CD8-positive, alpha-beta memory T cell (primary cell): ENCODE results near the gene SCAP. TPM values are rescaled to one million over a fixed set of nuclear protein-coding genes. Genes with fewer than 3 reads are reported as not detected.

Experiments
- CTCF ChIA-PET: fragments of 350-600 bp; sonication (Branson Sonifier 250); formaldehyde crosslinking; loops from one replicate; lab custom pipeline; 2021; ENCODE audit warnings: antibody characterized with exemption; lab: Charles Lee
- POLR2A ChIA-PET: fragments of 350-600 bp; sonication (Branson Sonifier 250); formaldehyde crosslinking; loops from one replicate; lab custom pipeline; 2021; ENCODE audit warnings: antibody characterized with exemption; lab: Charles Lee
- DNase-seq, 5 donors: peaks; one replicate each; pipeline versions ENCODE4 v3.0.0 to v3.0.0-alpha.2; 2020 to 2022; ENCODE audit warnings: mixed read lengths in 1 of 5
- H3K27ac ChIP-seq: one replicate; pipeline ENCODE4 v1.7.0; 2013; ENCODE audit warnings: low read depth, mild to moderate bottlenecking, low read length, moderate library complexity
- H3K27me3 ChIP-seq: 2 replicates; pipeline ENCODE4 v1.7.0; 2013; ENCODE audit warnings: low read length, mild to moderate bottlenecking; ENCODE audit not compliant: insufficient read depth, poor library complexity, severe bottlenecking
- H3K36me3 ChIP-seq: 2 replicates; pipeline ENCODE4 v1.7.0; 2013; ENCODE audit warnings: mild to moderate bottlenecking, low read length, moderate library complexity; ENCODE audit not compliant: insufficient read depth
- H3K4me1 ChIP-seq: 2 replicates; pipeline ENCODE4 v1.7.0; 2013; ENCODE audit warnings: mild to moderate bottlenecking, low read length, moderate library complexity; ENCODE audit not compliant: insufficient read depth
- H3K4me3 ChIP-seq: 2 replicates; pipeline ENCODE4 v1.7.0; 2013; ENCODE audit warnings: mild to moderate bottlenecking, low read length
- H3K9me3 ChIP-seq: 2 replicates; pipeline ENCODE4 v1.7.0; 2013; ENCODE audit warnings: mild to moderate bottlenecking, low read length
- H3K27ac Mint-ChIP-seq, 8 donors: one replicate each; pipeline ENCODE4 v1.8.0; 2020 to 2021; ENCODE audit warnings: mixed read lengths in 8 of 8, mild to moderate bottlenecking in 6 of 8, inconsistent platforms in 3 of 8, moderate library complexity in 3 of 8
- H3K27me3 Mint-ChIP-seq, 2 donors: one replicate each; pipeline ENCODE4 v1.8.0; 2020 to 2021; ENCODE audit warnings: mixed read lengths in 2 of 2, mild to moderate bottlenecking in 1 of 2, moderate library complexity in 1 of 2
- H3K36me3 Mint-ChIP-seq, 3 donors: one replicate each; pipeline ENCODE4 v1.8.0; 2020 to 2021; ENCODE audit warnings: mixed read lengths in 3 of 3, inconsistent platforms in 1 of 3, mild to moderate bottlenecking in 1 of 3
- H3K4me1 Mint-ChIP-seq, 3 donors: one replicate each; pipeline ENCODE4 v1.8.0; 2020 to 2021; ENCODE audit warnings: mixed read lengths in 3 of 3, inconsistent platforms in 1 of 3, mild to moderate bottlenecking in 1 of 3
- H3K4me3 Mint-ChIP-seq, 7 donors: one replicate each; pipeline ENCODE4 v1.8.0; 2020 to 2021; ENCODE audit warnings: mixed read lengths in 7 of 7, mild to moderate bottlenecking in 6 of 7, moderate library complexity in 4 of 7, inconsistent platforms in 2 of 7
- H3K9me3 Mint-ChIP-seq, 5 donors: one replicate each; pipeline ENCODE4 v1.8.0; 2020 to 2022; ENCODE audit warnings: mixed read lengths in 5 of 5, mild to moderate bottlenecking in 3 of 5, moderate library complexity in 2 of 5, inconsistent platforms in 1 of 5
- polyA plus RNA-seq: library from polyadenylated mRNA; unstranded; fragments of 300-500 nt; fragmentation: Illumina TruSeq; gene quantifications from one replicate; pipeline ENCODE4 v1.2.3, GENCODE V29; 2021
- total RNA-seq, 2 experiments: library from RNA; stranded (reverse); gene quantifications; one replicate each; pipeline ENCODE4 v1.2.3, GENCODE V29; 2021

Gene SCAP
- total and polyA plus RNA-seq, 3 experiments from 2014 or later: 60.3 to 73.4 (median 66.4) TPM

DNA sequence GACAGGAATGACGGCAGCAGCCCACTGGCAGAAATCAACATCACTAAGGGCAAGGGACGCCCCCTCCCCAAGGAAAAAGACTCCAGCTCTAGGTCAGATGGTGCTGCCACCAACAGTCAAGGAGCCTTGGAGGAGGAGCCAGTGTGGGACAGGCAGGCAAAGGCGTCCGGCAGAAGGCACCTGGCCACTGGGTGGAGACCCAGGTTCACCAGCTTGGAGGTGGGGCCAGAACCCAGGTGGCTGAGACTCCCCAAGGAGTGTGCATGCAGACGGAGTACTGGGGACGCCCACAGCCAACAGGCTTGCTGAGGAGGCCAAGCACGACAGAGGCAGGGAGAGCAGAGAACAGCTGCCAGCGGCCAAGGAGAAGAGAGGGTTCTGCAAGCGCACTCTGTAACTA lies 59.7 kb downstream of the SCAP start:
- Histone ChIP-seq H3K4me3 (no peak overlapping the region), H3K27me3 (no peaks in the 10 kb centered on the region), H3K27ac (no peak overlapping the region), H3K4me1 (peaks cover 4% of the 10 kb centered on the region), H3K9me3 (no peaks in the 10 kb centered on the region), H3K36me3 (peaks cover 26% of the 10 kb centered on the region)
- Mint-ChIP-seq H3K27me3 (no peaks in the 10 kb centered on the region), H3K36me3 (peaks cover 0 to 74% (median 2%) of the 10 kb centered on the region in 3 donors), H3K27ac (peak overlapping the region in 1 of 8 donors; percentile 50), H3K4me1 (peaks cover 3 to 4% (median 4%) of the 10 kb centered on the region in 3 donors), H3K9me3 (no peaks in the 10 kb centered on the region), H3K4me3 (no peak overlapping the region)
- no peak for DNase-seq
- ChIA-PET POLR2A (no interaction called here), CTCF (no interaction called here)

DNA sequence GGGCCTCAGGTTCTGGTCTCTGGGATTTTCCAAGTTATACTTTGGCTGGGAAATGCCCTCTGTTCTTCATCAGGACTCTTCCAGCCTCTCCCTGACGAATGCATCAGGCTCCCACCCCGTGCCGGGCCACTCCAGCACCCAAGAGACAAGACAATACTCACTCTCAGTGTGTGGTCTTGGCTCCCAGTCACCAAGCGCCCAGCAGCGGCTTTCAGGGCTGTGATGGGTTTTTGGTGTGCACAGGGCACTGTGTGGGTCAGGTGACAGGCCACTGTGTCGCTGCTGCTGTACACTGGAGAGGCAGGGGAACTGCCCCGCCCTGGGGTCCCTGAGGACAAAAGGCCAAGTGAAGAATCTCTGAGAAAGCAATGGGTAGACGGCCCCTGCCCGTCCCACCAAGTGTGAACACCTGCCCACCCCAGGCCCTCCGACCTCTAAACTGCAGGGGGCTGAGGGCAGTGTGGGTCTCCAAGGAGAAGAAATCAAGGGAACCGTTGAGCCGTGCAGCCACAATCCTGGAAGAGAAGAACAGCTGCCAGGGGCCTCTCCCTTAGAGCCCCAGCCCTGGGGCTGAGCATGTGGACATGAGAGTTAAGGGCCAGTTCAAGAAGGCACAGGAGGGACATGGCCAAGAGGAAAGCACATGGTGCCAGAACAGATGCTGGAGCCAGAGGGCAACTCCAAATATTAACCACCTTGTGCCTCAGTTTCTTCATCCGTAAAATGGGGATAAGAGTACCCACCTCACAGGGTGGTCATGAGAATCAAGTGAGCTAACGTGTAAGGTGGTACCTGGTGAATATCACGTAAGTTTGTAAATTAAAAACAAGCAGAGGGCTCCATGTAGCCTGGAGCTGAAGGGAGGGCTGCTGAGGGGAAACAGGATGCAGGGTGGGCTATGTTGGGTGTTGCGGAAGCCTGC lies 60.8 kb downstream of the SCAP start:
- Mint-ChIP-seq H3K4me1 (no peaks in the 10 kb centered on the region), H3K36me3 (peaks cover 0 to 77% (median 2%) of the 10 kb centered on the region in 3 donors), H3K9me3 (no peaks in the 10 kb centered on the region), H3K4me3 (no peak overlapping the region), H3K27me3 (no peaks in the 10 kb centered on the region), H3K27ac (peak overlapping the region in 5 of 8 donors; percentile 12 to 89 (median 38))
- Histone ChIP-seq H3K27me3 (no peaks in the 10 kb centered on the region), H3K36me3 (peaks cover 26% of the 10 kb centered on the region), H3K4me3 (no peak overlapping the region), H3K4me1 (no peaks in the 10 kb centered on the region), H3K9me3 (no peaks in the 10 kb centered on the region), H3K27ac (no peak overlapping the region)
- CTCF ChIA-PET: no interaction called here
- DNase-seq: no peak
- POLR2A ChIA-PET: no interaction called here

DNA sequence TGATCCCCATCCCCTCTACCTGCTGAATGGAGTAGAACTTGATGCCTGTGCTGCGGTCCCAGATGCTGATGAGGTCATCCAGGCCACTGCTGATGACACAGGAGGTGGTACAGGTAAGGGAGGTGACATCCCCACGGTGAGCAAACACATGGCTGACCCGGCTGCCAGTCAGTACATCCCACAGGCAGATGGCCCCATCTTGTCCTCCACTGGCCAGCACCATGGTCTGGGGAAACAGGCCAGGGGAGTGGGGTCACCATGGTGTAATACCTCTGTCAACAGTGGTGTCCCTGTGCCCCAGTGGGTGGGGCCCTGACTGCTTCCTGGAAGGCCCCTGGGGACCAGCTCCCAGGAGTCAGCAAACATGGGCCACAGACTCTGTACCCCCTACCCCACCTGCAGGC lies 61.6 kb downstream of the SCAP start:
- ChIA-PET POLR2A (no interaction called here), CTCF (no interaction called here)
- Histone ChIP-seq H3K4me3 (no peak overlapping the region), H3K36me3 (peaks cover 24% of the 10 kb centered on the region), H3K9me3 (no peaks in the 10 kb centered on the region), H3K27me3 (no peaks in the 10 kb centered on the region), H3K27ac (no peak overlapping the region), H3K4me1 (no peaks in the 10 kb centered on the region)
- Mint-ChIP-seq H3K36me3 (peaks cover 0 to 77% (median 2%) of the 10 kb centered on the region in 3 donors), H3K4me1 (no peaks in the 10 kb centered on the region), H3K27ac (no peak overlapping the region), H3K27me3 (no peaks in the 10 kb centered on the region), H3K9me3 (no peaks in the 10 kb centered on the region), H3K4me3 (no peak overlapping the region)
- DNase-seq: no peak

DNA sequence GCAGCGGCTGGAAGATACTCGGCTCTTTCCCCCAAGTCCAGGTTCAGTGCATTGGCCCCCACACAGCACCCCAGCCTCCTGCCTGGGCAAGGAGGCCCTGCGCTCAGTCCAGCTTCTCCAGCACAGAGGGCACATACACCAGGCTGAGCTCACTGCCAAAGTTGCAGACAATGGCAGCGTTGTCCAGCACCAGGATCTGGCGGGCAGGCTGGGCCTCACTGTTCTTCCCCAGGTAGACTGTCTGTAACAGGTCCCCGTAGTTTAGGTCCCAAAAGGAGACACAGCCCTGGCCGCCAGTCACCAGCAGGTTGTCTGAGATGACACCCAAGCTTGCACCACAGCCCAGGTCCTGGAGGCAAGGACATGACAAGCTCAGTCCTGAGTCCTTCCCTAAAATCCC lies 62.0 kb downstream of the SCAP start:
- no peak overlapping the region for H3K27ac ChIP-seq
- no peaks in the 10 kb centered on the region for H3K4me1 ChIP-seq
- H3K27ac Mint-ChIP-seq: peak overlapping the region in 1 of 8 donors; percentile 87

DNA sequence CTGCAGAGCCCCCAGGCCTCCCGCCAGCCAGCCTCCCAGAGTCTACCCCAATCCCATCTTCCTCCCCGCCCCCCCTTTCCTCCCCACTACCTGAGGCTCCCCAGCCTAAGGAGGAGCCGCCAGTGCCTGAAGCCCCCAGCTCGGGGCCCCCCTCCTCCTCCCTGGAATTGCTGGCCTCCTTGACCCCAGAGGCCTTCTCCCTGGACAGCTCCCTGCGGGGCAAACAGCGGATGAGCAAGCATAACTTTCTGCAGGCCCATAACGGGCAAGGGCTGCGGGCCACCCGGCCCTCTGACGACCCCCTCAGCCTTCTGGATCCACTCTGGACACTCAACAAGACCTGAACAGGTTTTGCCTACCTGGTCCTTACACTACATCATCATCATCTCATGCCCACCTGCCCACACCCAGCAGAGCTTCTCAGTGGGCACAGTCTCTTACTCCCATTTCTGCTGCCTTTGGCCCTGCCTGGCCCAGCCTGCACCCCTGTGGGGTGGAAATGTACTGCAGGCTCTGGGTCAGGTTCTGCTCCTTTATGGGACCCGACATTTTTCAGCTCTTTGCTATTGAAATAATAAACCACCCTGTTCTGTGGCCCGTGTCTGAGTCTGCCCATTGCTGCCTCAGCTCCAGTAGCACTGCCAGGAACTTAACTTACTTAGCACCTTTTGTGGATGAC lies 62.8 kb downstream of the SCAP start:
- H3K4me1 Mint-ChIP-seq: no peaks in the 10 kb centered on the region
- POLR2A ChIA-PET: no interaction called here
- peak overlapping the region in 4 of 8 donors; percentile 20 to 80 (median 67) for H3K27ac Mint-ChIP-seq

More for the DNA sequence above, 62.0 kb downstream of the SCAP start:
- no peaks in the 10 kb centered on the region for H3K9me3 ChIP-seq
- CTCF ChIA-PET: interaction anchor here (1.1 to 2.1 kb wide), 2 partner anchors 7 to 24 kb away, joined by 3 to 6 read pairs; no protein-coding TSS in a partner anchor
- Mint-ChIP-seq H3K36me3 (peaks cover 0 to 77% (median 0%) of the 10 kb centered on the region in 3 donors), H3K9me3 (no peaks in the 10 kb centered on the region), H3K4me1 (no peaks in the 10 kb centered on the region), H3K4me3 (no peak overlapping the region), H3K27me3 (no peaks in the 10 kb centered on the region)
- H3K36me3 ChIP-seq: peaks cover 28% of the 10 kb centered on the region
- no peaks in the 10 kb centered on the region for H3K27me3 ChIP-seq
- H3K4me3 ChIP-seq: no peak overlapping the region
- no peak for DNase-seq
- POLR2A ChIA-PET: no interaction called here

DNA sequence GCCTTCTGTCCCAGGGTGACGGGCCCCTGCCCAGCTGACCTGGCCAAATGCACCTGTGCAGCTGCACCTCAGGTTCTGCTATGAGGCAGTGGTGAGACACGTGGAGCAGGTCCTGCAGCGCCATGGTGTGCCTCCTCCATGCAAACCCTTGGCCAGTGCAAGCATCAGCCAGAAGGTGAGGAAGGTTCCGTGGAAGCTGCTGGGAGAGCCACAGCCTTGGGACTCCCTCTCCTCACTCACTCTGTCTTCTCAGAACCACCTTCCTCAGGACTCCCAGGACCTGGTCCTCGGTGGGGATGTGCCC lies 63.3 kb downstream of the SCAP start:
- no peaks in the 10 kb centered on the region for H3K9me3 ChIP-seq
- H3K27ac Mint-ChIP-seq: peak overlapping the region in 1 of 8 donors; percentile 65
- POLR2A ChIA-PET: no interaction called here
- no peaks in the 10 kb centered on the region for H3K4me1 ChIP-seq
- CTCF ChIA-PET: interaction anchor here (2.1 kb wide), 1 partner anchor 9 kb away, joined by 6 read pairs; no protein-coding TSS in a partner anchor
- no peaks in the 10 kb centered on the region for H3K27me3 Mint-ChIP-seq
- H3K27me3 ChIP-seq: no peaks in the 10 kb centered on the region
- H3K9me3 Mint-ChIP-seq: no peaks in the 10 kb centered on the region
- H3K27ac ChIP-seq: no peak overlapping the region
- no peaks in the 10 kb centered on the region for H3K4me1 Mint-ChIP-seq
- peaks cover 0 to 90% (median 0%) of the 10 kb centered on the region in 3 donors for H3K36me3 Mint-ChIP-seq
- peaks cover 35% of the 10 kb centered on the region for H3K36me3 ChIP-seq
- no peak for DNase-seq
- no peak overlapping the region for H3K4me3 Mint-ChIP-seq
- no peak overlapping the region for H3K4me3 ChIP-seq

More for the DNA sequence above, 62.8 kb downstream of the SCAP start:
- H3K27me3 Mint-ChIP-seq: no peaks in the 10 kb centered on the region
- Histone ChIP-seq H3K9me3 (no peaks in the 10 kb centered on the region), H3K4me3 (no peak overlapping the region), H3K4me1 (no peaks in the 10 kb centered on the region), H3K27me3 (no peaks in the 10 kb centered on the region), H3K36me3 (peaks cover 35% of the 10 kb centered on the region), H3K27ac (no peak overlapping the region)
- peaks cover 0 to 84% (median 0%) of the 10 kb centered on the region in 3 donors for H3K36me3 Mint-ChIP-seq
- DNase-seq: no peak
- CTCF ChIA-PET: interaction anchor here (1.1 to 2.1 kb wide), 2 partner anchors 8 to 23 kb away, joined by 3 to 6 read pairs; no protein-coding TSS in a partner anchor
- H3K4me3 Mint-ChIP-seq: no peak overlapping the region
- no peaks in the 10 kb centered on the region for H3K9me3 Mint-ChIP-seq

DNA sequence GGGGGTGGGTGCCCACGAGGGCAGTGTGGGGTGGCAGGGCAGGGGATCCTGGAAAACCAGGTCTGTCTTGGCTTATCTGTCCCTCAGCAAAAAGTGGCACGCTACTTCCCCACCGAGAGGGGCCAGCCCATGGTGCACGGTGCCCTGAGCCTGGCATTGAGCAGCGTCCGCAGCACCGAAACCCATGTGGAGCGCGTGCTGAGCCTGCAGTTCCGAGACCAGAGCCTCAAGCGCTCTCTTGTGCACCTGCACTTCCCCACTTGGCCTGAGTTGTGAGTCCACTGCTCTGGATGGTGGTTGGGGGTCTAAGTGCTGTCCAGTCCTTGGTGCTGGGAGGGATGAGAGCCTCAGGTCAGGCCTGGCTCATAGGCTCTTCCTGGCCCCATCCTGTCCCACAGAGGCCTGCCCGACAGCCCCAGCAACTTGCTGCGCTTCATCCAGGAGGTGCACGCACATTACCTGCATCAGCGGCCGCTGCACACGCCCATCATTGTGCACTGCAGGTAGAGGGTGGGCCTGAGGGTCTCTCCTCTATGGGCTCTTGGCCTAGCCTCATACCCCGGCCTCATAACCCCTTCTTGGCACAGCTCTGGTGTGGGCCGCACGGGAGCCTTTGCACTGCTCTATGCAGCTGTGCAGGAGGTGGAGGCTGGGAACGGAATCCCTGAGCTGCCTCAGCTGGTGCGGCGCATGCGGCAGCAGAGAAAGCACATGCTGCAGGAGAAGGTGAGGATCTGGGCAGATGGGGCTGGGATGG lies 63.9 kb downstream of the SCAP start:
- ChIA-PET POLR2A (no interaction called here), CTCF (interaction anchor here (2.1 kb wide), 1 partner anchor 9 kb away, joined by 6 read pairs; no protein-coding TSS in a partner anchor)
- Mint-ChIP-seq H3K27me3 (no peaks in the 10 kb centered on the region), H3K27ac (peak overlapping the region in 1 of 8 donors; percentile 58), H3K4me3 (no peak overlapping the region), H3K4me1 (no peaks in the 10 kb centered on the region), H3K9me3 (no peaks in the 10 kb centered on the region), H3K36me3 (peaks cover 0 to 92% (median 0%) of the 10 kb centered on the region in 3 donors)
- no peaks in the 10 kb centered on the region for H3K9me3 ChIP-seq
- H3K27ac ChIP-seq: no peak overlapping the region
- DNase-seq: no peak
- no peak overlapping the region for H3K4me3 ChIP-seq
- H3K4me1 ChIP-seq: no peaks in the 10 kb centered on the region
- H3K36me3 ChIP-seq: peaks cover 31% of the 10 kb centered on the region
- no peaks in the 10 kb centered on the region for H3K27me3 ChIP-seq
